ENCODE measurements around the gene KEL.

GRCh38 chr7:142963993-142964392 is 1.8 kb upstream of the KEL start:
- no peak for TF ChIP-seq POLR2A (IDR thresholded peaks at IDR 0.05)
- TF ChIP-seq, protein P1, sequence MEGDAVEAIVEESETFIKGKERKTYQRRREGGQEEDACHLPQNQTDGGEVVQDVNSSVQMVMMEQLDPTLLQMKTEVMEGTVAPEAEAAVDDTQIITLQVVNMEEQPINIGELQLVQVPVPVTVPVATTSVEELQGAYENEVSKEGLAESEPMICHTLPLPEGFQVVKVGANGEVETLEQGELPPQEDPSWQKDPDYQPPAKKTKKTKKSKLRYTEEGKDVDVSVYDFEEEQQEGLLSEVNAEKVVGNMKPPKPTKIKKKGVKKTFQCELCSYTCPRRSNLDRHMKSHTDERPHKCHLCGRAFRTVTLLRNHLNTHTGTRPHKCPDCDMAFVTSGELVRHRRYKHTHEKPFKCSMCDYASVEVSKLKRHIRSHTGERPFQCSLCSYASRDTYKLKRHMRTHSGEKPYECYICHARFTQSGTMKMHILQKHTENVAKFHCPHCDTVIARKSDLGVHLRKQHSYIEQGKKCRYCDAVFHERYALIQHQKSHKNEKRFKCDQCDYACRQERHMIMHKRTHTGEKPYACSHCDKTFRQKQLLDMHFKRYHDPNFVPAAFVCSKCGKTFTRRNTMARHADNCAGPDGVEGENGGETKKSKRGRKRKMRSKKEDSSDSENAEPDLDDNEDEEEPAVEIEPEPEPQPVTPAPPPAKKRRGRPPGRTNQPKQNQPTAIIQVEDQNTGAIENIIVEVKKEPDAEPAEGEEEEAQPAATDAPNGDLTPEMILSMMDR (IDR thresholded peaks at IDR 0.05): no peak
